Heart right ventricle (tissue), 16 donors: ENCODE measurements around the gene LRP1. TPM values are rescaled to one million over a fixed set of nuclear protein-coding genes. Genes with fewer than 3 reads are reported as not detected.
A peak's percentile ranks its signal among the peaks of the same experiment; 100 is the strongest.

ENCODE experiments used
- ATAC-seq, 8 donors: fragments of 200-7000 bp; cut with Tn5 transposase; one replicate each; pipeline ENCODE4 v1.9.1; 2020; ENCODE audit warnings: mild to moderate bottlenecking in 8 of 8, moderate library complexity in 8 of 8, moderate number of reproducible peaks in 1 of 8
- DNase-seq, 2 donors: peaks; one replicate each; pipeline ENCODE4 v3.0.0-alpha.2; 2020
- H3K27ac ChIP-seq, 10 donors: fragments of 200-600 bp; sonication (generic) in 2 of 10; one replicate each; pipeline versions ENCODE4 v1.5.0 to v1.8.0; 2020 to 2022; ENCODE audit warnings: mild to moderate bottlenecking in 3 of 10
- H3K27me3 ChIP-seq, 7 donors: fragments of 200-600 bp; one replicate each; pipeline ENCODE4 v1.8.0; 2021 to 2022; ENCODE audit warnings: mild to moderate bottlenecking in 2 of 7
- H3K36me3 ChIP-seq, 9 donors: fragments of 200-600 bp; sonication (generic) in 1 of 9; one replicate each; pipeline versions ENCODE4 v1.5.0 to v1.8.0; 2020 to 2022; ENCODE audit warnings: mild to moderate bottlenecking in 2 of 9
- H3K4me1 ChIP-seq, 9 donors: fragments of 200-600 bp; sonication (generic) in 1 of 9; one replicate each; pipeline versions ENCODE4 v1.5.0 to v1.8.0; 2020 to 2022; ENCODE audit warnings: mild to moderate bottlenecking in 4 of 9
- H3K4me3 ChIP-seq, 10 donors: fragments of 200-600 bp; sonication (generic) in 2 of 10; one replicate each; pipeline versions ENCODE4 v1.5.0 to v1.8.0; 2020 to 2022; ENCODE audit warnings: mild to moderate bottlenecking in 7 of 10, moderate library complexity in 2 of 10
- H3K9me3 ChIP-seq, 11 donors: fragments of 200-600 bp in 10 of 11; sonication (generic) in 2 of 11; one replicate each; pipeline versions ENCODE4 v1.5.0 to v1.8.0; 2013 to 2022; ENCODE audit warnings: mild to moderate bottlenecking in 2 of 11, control low read depth in 1 of 11, moderate library complexity in 1 of 11
- CTCF ChIP-seq, 9 donors: fragments of 200-600 bp; sonication (generic) in 2 of 9; IDR thresholded peaks; one replicate each; pipeline versions ENCODE4 v1.5.0 to v1.8.0; 2021 to 2022; ENCODE audit warnings: antibody characterized with exemption in 9 of 9, mild to moderate bottlenecking in 5 of 9, moderate library complexity in 1 of 9
- WGBS, 2 donors: extraction: QIAGEN DNeasy Blood & Tissue Kit; methylation state at CpG; one replicate each; pipeline ENCODE4 v1.1.7; 2013; ENCODE audit warnings: inconsistent platforms in 1 of 2; 5-methylcytosine and 5-hydroxymethylcytosine counted together
- intact Hi-C, 10 donors: fragments of 100-400 bp; cut with DNase I; formaldehyde crosslinking; loops; one replicate each; pipeline versions ENCODE4 v1.11.1 to v1.14.2; 2022
- polyA plus RNA-seq, 2 donors: library from polyadenylated mRNA; stranded (reverse); fragments of 200-250 nt; gene quantifications; one replicate each; pipeline ENCODE4 v1.2.3, GENCODE V29; 2013
- total RNA-seq, 10 donors: library from RNA; stranded (reverse); fragmentation: NEBNext Ultra II Directional in 3 of 10; extraction: Animal tissue kit (Norgen Biotek cat#: 25700) in 3 of 10; gene quantifications; one replicate each; pipeline versions ENCODE4 v1.2.1 to v1.2.4, GENCODE V29; 2021 to 2023
- donor health status: Arrhythmogenic right ventricular cardiomyopathy.
- donor health status: ischemic (EF 13 %, LVEDD 7.1; RV severe dilation, severe dysfunction).
- donor health status: healthy with polysubstance abuse.
- donor health status: DM: no; HTN: yes; CAD: no.
- donor health status: DM: no; HTN: no; CAD: no.
- donor health status: ischemic (EF 25% LVEDD 6.9; RV normal size, moderate dysfunction).
- donor health status: ischemic (EF 25% LVEDD 5.7; RV mildly dilated, moderate dysfunction).
- donor health status: healthy.
- donor health status: DM: yes; HTN: yes; CAD: no.
- donor health status: Ischemic cardiomyopathy.
- donor health status: ischemic (EF 35%, LVEDD 5.7; RV mildly dilated, moderate dysfunction).
- donor health status: nonischemic (EF 11% LVEDD 7.7; RV severe dilation, severe dysfunction).
- donor health status: DM: yes; HTN: yes; CAD: no.
- donor health status: PGD.
- donor health status: ischemic (EF 29% LVEDD 5.4; RV normal size, mild dysfunction).
- donor health status: nonischemic (EF 23%, LVEDD 6.1; RV moderate dilation, normal function).

The LRP1 gene
- total and polyA plus RNA-seq, 12 donors = 46.3 to 259 (median 69.3) TPM

- intact Hi-C loops = loop anchor here in 1 of 10 donors (2.0 kb wide), 1 partner anchor 20 kb away; the partner anchor contains the start of gene STAT6
- no peaks in the 10 kb centered on the region for H3K9me3 ChIP-seq
- H3K27me3 ChIP-seq = no peaks in the 10 kb centered on the region
- ATAC-seq (no peak), DNase-seq (no peak)
- peaks cover 0 to 45% (median 23%) of the 10 kb centered on the region in 9 donors for H3K36me3 ChIP-seq
- peak overlapping the region; percentile 65 to 99 (median 88) for H3K4me3 ChIP-seq
- H3K4me1 ChIP-seq = peaks cover 19 to 84% (median 58%) of the 10 kb centered on the region in 9 donors
- no peak for TF ChIP-seq CTCF (IDR thresholded peaks at IDR 0.05)
- H3K27ac ChIP-seq = peak overlapping the region; percentile 90 to 100 (median 98)
- 54 to 61% methylated on average over 6 of the region's 6 CpGs for WGBS, 2 donors
Observed at GRCh38 chr12:57090490-57090889, 37.8 kb upstream of the LRP1 start.

GRCh38 chr12:57090924-57091637 is 37.2 kb upstream of the LRP1 start:
- 68 to 76% methylated on average over 22 of the region's 22 CpGs for WGBS, 2 donors
- Histone ChIP-seq H3K4me3 (peak overlapping the region in 9 of 10 donors; percentile 68 to 99 (median 88)), H3K27me3 (no peaks in the 10 kb centered on the region), H3K27ac (peak overlapping the region in 9 of 10 donors; percentile 90 to 100 (median 99)), H3K36me3 (peaks cover 0 to 50% (median 29%) of the 10 kb centered on the region in 9 donors), H3K4me1 (peaks cover 19 to 78% (median 53%) of the 10 kb centered on the region in 9 donors), H3K9me3 (no peaks in the 10 kb centered on the region)
- ATAC-seq (no peak), DNase-seq (no peak)
- peak in 2 of 9 donors; percentile 8 to 18 for TF ChIP-seq CTCF (IDR thresholded peaks at IDR 0.05)
- intact Hi-C loops = loop anchor here in 1 of 10 donors (2.0 kb wide), 1 partner anchor 20 kb away; the partner anchor contains the start of gene STAT6

GRCh38 chr12:57091638-57092528 is 36.4 kb upstream of the LRP1 start:
- no peak for DNase-seq
- Histone ChIP-seq H3K9me3 (no peaks in the 10 kb centered on the region), H3K4me3 (peak overlapping the region in 3 of 10 donors; percentile 80 to 93 (median 92)), H3K36me3 (peaks cover 0 to 59% (median 35%) of the 10 kb centered on the region in 9 donors), H3K27ac (peak overlapping the region in 2 of 10 donors; percentile 76 to 99), H3K27me3 (no peaks in the 10 kb centered on the region), H3K4me1 (peaks cover 19 to 70% (median 50%) of the 10 kb centered on the region in 9 donors)
- WGBS, 2 donors = 78 to 83% methylated on average over 25 of the region's 25 CpGs
- no peak for TF ChIP-seq CTCF (IDR thresholded peaks at IDR 0.05)
- ATAC-seq = no peak
- intact Hi-C loops = loop anchor here in 2 of 10 donors (2.0 kb wide), 2 partner anchors 17 to 19 kb away; partner anchors contain the start of gene STAT6 (in 1 of the 2)

GRCh38 chr12:57092529-57092862 is 35.8 kb upstream of the LRP1 start:
- intact Hi-C loops = loop anchor here in 1 of 10 donors (2.0 kb wide), 1 partner anchor 16 kb away; no protein-coding TSS in a partner anchor
- peak overlapping the region in 4 of 10 donors; percentile 8 to 76 (median 48) for H3K27ac ChIP-seq
- no peak overlapping the region for H3K4me3 ChIP-seq
- H3K36me3 ChIP-seq = peaks cover 0 to 65% (median 37%) of the 10 kb centered on the region in 9 donors
- no peak for TF ChIP-seq CTCF (IDR thresholded peaks at IDR 0.05)
- ATAC-seq (no peak), DNase-seq (no peak)
- peaks cover 19 to 68% (median 50%) of the 10 kb centered on the region in 9 donors for H3K4me1 ChIP-seq
- H3K27me3 ChIP-seq = no peaks in the 10 kb centered on the region
- 83 to 87% methylated on average over 5 of the region's 5 CpGs for WGBS, 2 donors
- no peaks in the 10 kb centered on the region for H3K9me3 ChIP-seq
